MM.1S (cell line): ENCODE results near the gene LRIT2.

Experiments
- CTCF ChIP-seq: fragments of 300-600 bp; sonication (generic); IDR thresholded peaks from 2 replicates; pipeline ENCODE4 v1.5.1; 2016; ENCODE audit warnings: antibody characterized with exemption, low read length, mixed read lengths
- EZH2 ChIP-seq: fragments of 300-600 bp; sonication (generic); optimal IDR thresholded peaks from 2 replicates; pipeline ENCODE3; 2017; ENCODE audit warnings: low read depth, mild to moderate bottlenecking, antibody characterized with exemption, low read length, mixed read lengths

- TF ChIP-seq CTCF (no peak), EZH2 (no peak)
These were observed 34.7 kb downstream of the LRIT2 start for GRCh38 chr10:84190621-84191020.
